ENCODE results near the gene TMEM132A.

Gene TMEM132A

GRCh38 chr11:60935676-60936442 lies 11.6 kb downstream of the TMEM132A start:
- no peaks in the 10 kb centered on the region for H3K4me1 Mint-ChIP-seq
- H3K27me3 Mint-ChIP-seq, result no peaks in the 10 kb centered on the region
- H3K27ac Mint-ChIP-seq, result peak overlapping the region in 1 of 2 donors; percentile 44
- ATAC-seq (peak; percentile 40), DNase-seq (no peak)
- H3K4me3 Mint-ChIP-seq, result no peak overlapping the region
- no peaks in the 10 kb centered on the region for H3K9me3 Mint-ChIP-seq

GRCh38 chr11:60936467-60937143 lies 12.3 kb downstream of the TMEM132A start:
- Mint-ChIP-seq H3K27ac (no peak overlapping the region), H3K9me3 (no peaks in the 10 kb centered on the region), H3K27me3 (no peaks in the 10 kb centered on the region), H3K4me3 (no peak overlapping the region), H3K4me1 (no peaks in the 10 kb centered on the region)
- DNase-seq (no peak), ATAC-seq (no peak)

GRCh38 chr11:60937144-60937527 lies 12.9 kb downstream of the TMEM132A start:
- Mint-ChIP-seq H3K27ac (no peak overlapping the region), H3K4me3 (no peak overlapping the region), H3K4me1 (no peaks in the 10 kb centered on the region), H3K27me3 (no peaks in the 10 kb centered on the region), H3K9me3 (no peaks in the 10 kb centered on the region)
- DNase-seq (no peak), ATAC-seq (no peak)

- Mint-ChIP-seq H3K27ac (peak overlapping the region in 1 of 2 donors; percentile 74), H3K4me1 (no peaks in the 10 kb centered on the region), H3K9me3 (no peaks in the 10 kb centered on the region), H3K27me3 (no peaks in the 10 kb centered on the region), H3K4me3 (no peak overlapping the region)
- ATAC-seq (no peak), DNase-seq (no peak)
Observed at GRCh38 chr11:60937811-60938210, 13.6 kb downstream of the TMEM132A start.

GRCh38 chr11:60938500-60938899 lies 14.2 kb downstream of the TMEM132A start:
- ATAC-seq (no peak), DNase-seq (no peak)
- no peaks in the 10 kb centered on the region for H3K27me3 Mint-ChIP-seq
- no peaks in the 10 kb centered on the region for H3K4me1 Mint-ChIP-seq
- H3K27ac Mint-ChIP-seq, result peak overlapping the region in 1 of 2 donors; percentile 6
- no peak overlapping the region for H3K4me3 Mint-ChIP-seq
- H3K9me3 Mint-ChIP-seq, result no peaks in the 10 kb centered on the region

DNA sequence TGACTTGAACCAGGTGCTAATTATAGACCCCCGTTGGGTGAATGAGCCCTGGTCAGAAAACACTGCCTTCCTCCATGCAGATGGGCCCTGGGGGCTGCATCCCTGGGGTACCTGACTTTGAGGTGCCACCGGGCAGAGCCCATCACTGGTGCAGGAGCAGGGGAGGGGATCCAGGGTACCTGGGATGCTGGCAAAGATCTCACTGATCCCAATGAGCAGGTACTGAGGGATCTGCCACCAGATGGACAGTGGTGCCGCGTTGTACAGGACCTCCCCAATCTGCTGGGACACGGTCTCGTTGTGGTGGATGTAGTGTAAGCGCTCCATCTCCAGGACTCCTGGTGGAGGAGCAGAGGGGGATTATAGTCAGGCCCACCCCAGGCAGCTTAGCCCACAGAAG lies 15.0 kb downstream of the TMEM132A start:
- no peaks in the 10 kb centered on the region for H3K9me3 Mint-ChIP-seq
- DNase-seq (no peak), ATAC-seq (no peak)
- no peaks in the 10 kb centered on the region for H3K4me1 Mint-ChIP-seq
- H3K4me3 Mint-ChIP-seq, result no peak overlapping the region
- no peaks in the 10 kb centered on the region for H3K27me3 Mint-ChIP-seq
- H3K27ac Mint-ChIP-seq, result peak overlapping the region in 1 of 2 donors; percentile 61

GRCh38 chr11:60939855-60940254 lies 15.6 kb downstream of the TMEM132A start:
- Mint-ChIP-seq H3K9me3 (no peaks in the 10 kb centered on the region), H3K27ac (no peak overlapping the region), H3K27me3 (no peaks in the 10 kb centered on the region), H3K4me3 (no peak overlapping the region), H3K4me1 (no peaks in the 10 kb centered on the region)
- ATAC-seq (no peak), DNase-seq (no peak)

DNA sequence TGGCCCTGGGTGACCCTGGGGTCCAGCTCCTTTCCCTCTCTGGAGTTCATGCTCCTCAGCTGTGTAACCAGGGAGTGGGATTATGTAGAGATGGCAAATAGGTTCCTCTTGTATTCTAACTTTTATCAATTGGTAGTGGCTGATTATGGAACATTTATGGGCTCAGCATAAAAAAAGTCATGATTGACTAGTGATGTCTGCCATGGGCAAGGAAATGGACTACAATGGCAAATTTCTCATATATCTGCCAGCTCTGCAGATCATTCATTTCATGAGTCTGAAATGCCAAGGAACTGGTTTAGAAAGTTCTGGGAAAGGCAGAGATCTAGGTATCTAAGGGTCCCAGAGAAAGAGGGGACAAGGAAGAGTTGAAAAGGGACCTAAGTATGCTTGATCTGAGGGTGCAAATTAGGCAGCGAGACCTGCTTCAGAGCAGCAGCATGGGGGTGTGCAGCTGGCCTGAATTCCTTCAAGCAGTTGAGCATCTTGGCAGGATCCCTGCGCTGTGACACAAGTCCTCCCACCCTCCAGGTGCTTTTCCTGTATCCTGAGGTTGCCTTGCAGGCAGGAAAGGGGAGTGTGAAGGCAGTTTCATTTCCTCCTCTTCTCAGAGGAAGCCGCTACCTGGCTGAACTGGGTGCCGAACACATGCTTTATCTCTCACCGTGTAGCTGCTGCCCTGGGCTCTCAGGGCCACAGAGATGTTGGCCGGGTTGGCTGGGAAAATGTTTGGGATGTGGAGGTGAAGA lies 17.3 kb downstream of the TMEM132A start:
- DNase-seq, result no peak
- Mint-ChIP-seq H3K27ac (no peak overlapping the region), H3K27me3 (no peaks in the 10 kb centered on the region), H3K4me3 (no peak overlapping the region), H3K9me3 (no peaks in the 10 kb centered on the region), H3K4me1 (no peaks in the 10 kb centered on the region)
- no peak for ATAC-seq

DNA sequence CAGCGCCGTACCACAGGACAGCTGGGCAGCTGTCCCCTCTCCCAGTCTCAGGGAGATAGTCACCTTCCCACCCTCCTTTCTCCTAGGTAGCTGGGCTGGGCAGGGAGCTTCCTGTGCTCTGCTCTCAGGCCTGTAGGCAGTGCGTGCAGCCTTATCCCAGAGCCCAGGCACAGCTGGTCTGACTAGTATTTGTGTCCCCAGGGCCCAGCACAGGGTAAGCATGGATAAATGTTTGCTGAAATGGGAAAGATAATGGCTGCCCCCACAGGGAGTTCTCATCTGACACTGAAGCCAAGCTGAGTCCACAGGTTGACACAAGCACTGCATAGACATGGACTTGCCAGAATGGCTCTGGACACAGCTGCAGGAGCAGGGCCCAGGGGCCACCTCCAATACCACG lies 18.0 kb downstream of the TMEM132A start:
- Mint-ChIP-seq H3K9me3 (no peaks in the 10 kb centered on the region), H3K4me1 (no peaks in the 10 kb centered on the region), H3K4me3 (no peak overlapping the region), H3K27ac (no peak overlapping the region), H3K27me3 (no peaks in the 10 kb centered on the region)
- DNase-seq, result no peak
- no peak for ATAC-seq

DNA sequence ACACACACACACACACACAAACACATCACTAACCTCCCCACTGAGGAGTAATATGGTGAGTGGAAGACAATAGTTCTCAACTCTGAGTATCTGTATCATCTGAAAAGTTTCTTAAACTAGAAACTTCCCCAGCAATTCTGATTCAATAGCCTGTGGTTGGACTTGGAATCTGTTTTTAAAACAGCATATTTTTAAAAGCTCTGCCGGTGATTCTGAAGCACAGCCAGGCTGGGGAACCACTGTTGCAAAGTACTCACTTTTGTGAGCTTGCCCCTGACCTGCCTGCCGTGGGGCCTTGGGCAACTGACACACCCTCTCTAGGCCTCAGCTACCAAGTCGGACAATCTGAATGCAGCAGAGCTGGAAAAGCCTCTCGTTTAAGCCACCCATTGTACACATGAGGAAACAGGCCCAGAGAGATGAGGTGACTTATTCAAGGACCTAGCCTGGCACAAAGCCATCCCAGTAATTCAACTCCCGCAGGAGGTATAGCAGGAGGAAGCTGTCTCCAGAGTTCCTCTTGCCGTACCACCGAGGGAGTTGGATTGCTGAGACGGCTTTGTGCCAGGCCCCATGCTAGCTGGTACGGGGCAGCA lies 18.8 kb downstream of the TMEM132A start:
- no peak for DNase-seq
- Mint-ChIP-seq H3K4me3 (no peak overlapping the region), H3K27me3 (no peaks in the 10 kb centered on the region), H3K27ac (no peak overlapping the region), H3K9me3 (no peaks in the 10 kb centered on the region), H3K4me1 (no peaks in the 10 kb centered on the region)
- ATAC-seq, result no peak

- ATAC-seq (no peak), DNase-seq (no peak)
- H3K4me3 Mint-ChIP-seq, result no peak overlapping the region
- H3K9me3 Mint-ChIP-seq, result no peaks in the 10 kb centered on the region
- peaks cover 11% of the 10 kb centered on the region for H3K4me1 Mint-ChIP-seq
- no peak overlapping the region for H3K27ac Mint-ChIP-seq
- H3K27me3 Mint-ChIP-seq, result no peaks in the 10 kb centered on the region
Observed at GRCh38 chr11:60944490-60945294, 20.4 kb downstream of the TMEM132A start.

DNA sequence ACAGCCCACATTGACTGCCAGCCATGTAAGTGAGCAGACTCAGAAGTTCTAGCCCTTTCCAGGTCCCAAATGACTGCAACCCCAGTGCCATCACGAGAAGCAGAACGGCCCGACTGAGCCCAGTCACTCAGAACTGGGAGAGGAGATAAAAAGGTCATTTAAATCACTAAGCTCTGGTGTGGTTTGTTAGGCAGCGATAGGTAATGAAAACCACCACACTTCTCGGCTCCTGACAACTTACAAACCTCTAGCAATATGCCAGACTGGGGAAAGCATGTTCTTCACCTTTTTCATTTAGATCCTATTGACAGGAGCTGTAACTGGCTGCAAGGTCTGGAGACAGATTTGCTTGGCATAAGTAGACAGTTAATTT lies 21.0 kb downstream of the TMEM132A start:
- DNase-seq, result no peak
- no peaks in the 10 kb centered on the region for H3K9me3 Mint-ChIP-seq
- peaks cover 15% of the 10 kb centered on the region for H3K4me1 Mint-ChIP-seq
- H3K4me3 Mint-ChIP-seq, result no peak overlapping the region
- no peak for ATAC-seq
- no peaks in the 10 kb centered on the region for H3K27me3 Mint-ChIP-seq
- H3K27ac Mint-ChIP-seq, result no peak overlapping the region

GRCh38 chr11:60946601-60947264 lies 22.5 kb downstream of the TMEM132A start:
- Mint-ChIP-seq H3K4me1 (peaks cover 21% of the 10 kb centered on the region), H3K9me3 (no peaks in the 10 kb centered on the region), H3K4me3 (no peak overlapping the region), H3K27me3 (no peaks in the 10 kb centered on the region), H3K27ac (no peak overlapping the region)
- DNase-seq, result no peak
- no peak for ATAC-seq

- no peak for ATAC-seq
- H3K27ac Mint-ChIP-seq, result no peak overlapping the region
Observed at GRCh38 chr11:60947700-60948099, 23.4 kb downstream of the TMEM132A start.

GRCh38 chr11:60948250-60948649 lies 24.0 kb downstream of the TMEM132A start:
- Mint-ChIP-seq H3K9me3 (no peaks in the 10 kb centered on the region), H3K27me3 (peaks cover 8% of the 10 kb centered on the region), H3K27ac (peak overlapping the region in 1 of 2 donors; percentile 34), H3K4me1 (peaks cover 34% of the 10 kb centered on the region), H3K4me3 (no peak overlapping the region)
- ATAC-seq, result no peak
- no peak for DNase-seq

More at GRCh38 chr11:60947700-60948099, 23.4 kb downstream of the TMEM132A start:
- no peak for DNase-seq
- H3K4me1 Mint-ChIP-seq, result peaks cover 30% of the 10 kb centered on the region
- no peak overlapping the region for H3K4me3 Mint-ChIP-seq
- H3K27me3 Mint-ChIP-seq, result peaks cover 2% of the 10 kb centered on the region
- no peaks in the 10 kb centered on the region for H3K9me3 Mint-ChIP-seq

All from stimulated activated naive CD8-positive, alpha-beta T cell treated with anti-CD3 and anti-CD28 coated beads, Interleukin-15, amount 100 ng/mL, for 72 hours (primary cell).